Psoas muscle (tissue), 8 donors: ENCODE measurements around the gene MROH2B. TPM values are rescaled to one million over a fixed set of nuclear protein-coding genes. Genes with fewer than 3 reads are reported as not detected.

Experiments used
- ATAC-seq, 4 donors: fragments of 200-7000 bp; cut with Tn5 transposase; one replicate each; pipeline ENCODE4 v1.9.1; 2020; ENCODE audit warnings: moderate library complexity in 3 of 4, mild to moderate bottlenecking in 2 of 4
- DNase-seq, 2 donors: peaks; one replicate each; pipeline ENCODE4 v3.0.0-alpha.2; 2020
- H3K27ac ChIP-seq: fragments of 200-600 bp; one replicate; pipeline ENCODE4 v1.8.0; 2022
- H3K27me3 ChIP-seq, 3 donors: fragments of 200-600 bp in 1 of 3; one replicate each; pipeline versions ENCODE4 v1.6.1 to v1.8.0; 2013 to 2022; ENCODE audit warnings: low read length in 2 of 3, mild to moderate bottlenecking in 2 of 3, moderate library complexity in 1 of 3; ENCODE audit not compliant: insufficient read depth in 3 of 3
- H3K36me3 ChIP-seq, 2 donors: fragments of 200-600 bp in 1 of 2; one replicate each; pipeline versions ENCODE4 v1.6.1 to v1.8.0; 2013 to 2022; ENCODE audit warnings: low read depth in 1 of 2, mild to moderate bottlenecking in 1 of 2, moderate library complexity in 1 of 2; ENCODE audit not compliant: insufficient read depth in 1 of 2
- H3K4me1 ChIP-seq: fragments of 200-600 bp; one replicate; pipeline ENCODE4 v1.8.0; 2022
- H3K4me3 ChIP-seq: fragments of 200-600 bp; one replicate; pipeline ENCODE4 v1.8.0; 2022; ENCODE audit warnings: mild to moderate bottlenecking
- H3K9me3 ChIP-seq: fragments of 200-600 bp; one replicate; pipeline ENCODE4 v1.8.0; 2022
- CTCF ChIP-seq: fragments of 200-600 bp; IDR thresholded peaks from one replicate; pipeline ENCODE4 v1.8.0; 2022; ENCODE audit warnings: antibody characterized with exemption
- whole genome bisulfite sequencing, 3 donors: extraction: QIAGEN DNeasy Blood & Tissue Kit; methylation state at CpG; one replicate each; pipeline versions ENCODE4 v1.1.6 to v1.1.7; 2013; 5-methylcytosine and 5-hydroxymethylcytosine counted together
- intact Hi-C, 2 donors: fragments of 100-400 bp; cut with DNase I; formaldehyde crosslinking; loops; one replicate each; pipeline versions ENCODE4 v1.11.0 to v1.14.2; 2022
- polyA plus RNA-seq, 3 donors: library from polyadenylated mRNA; stranded (reverse); fragments of 200-250 nt; gene quantifications; one replicate each; pipeline ENCODE4 v1.2.3, GENCODE V29; 2013
- total RNA-seq, 4 donors: library from RNA; stranded (reverse); fragmentation: NEBNext Ultra II Directional in 2 of 4; extraction: Animal tissue kit (Norgen Biotek cat#: 25700) in 2 of 4; gene quantifications; one replicate each; pipeline versions ENCODE4 v1.2.1 to v1.2.4, GENCODE V29; 2021 to 2023
- donor health status: healthy with polysubstance abuse.
- donor health status: DM: no; HTN: no; CAD: no; lungs with moderate emphysema.
- donor health status: Bipolar disorder and iron deficiency.
- donor health status: healthy.
- donor health status: DM: yes; HTN: yes; CAD: no.
- donor health status: DM: no; HTN: no; CAD: no.
- donor health status: DM: no; HTN: no; CAD: no.
- donor health status: DM: yes; HTN: yes; CAD: no.

Gene MROH2B
- total and polyA plus RNA-seq, 7 donors: not detected

GRCh38 chr5:40991168-40991980, 79.8 kb downstream of the MROH2B start:
- DNase-seq (peak in 1 of 2 donors; percentile 43), ATAC-seq (peak; percentile 40 to 88 (median 78))
- Histone ChIP-seq H3K36me3 (no peaks in the 10 kb centered on the region), H3K9me3 (no peaks in the 10 kb centered on the region), H3K4me1 (no peaks in the 10 kb centered on the region), H3K27ac (peak overlapping the region; percentile 46), H3K4me3 (no peak overlapping the region), H3K27me3 (no peaks in the 10 kb centered on the region)
- intact Hi-C loops: no loop called here
- no peak for TF ChIP-seq CTCF
- 16 to 25% (median 18%) methylated on average over 2 of the region's 2 CpGs for WGBS, 3 donors

- no peak for TF ChIP-seq CTCF
- DNase-seq: no peak
- ATAC-seq: no peak
- 89 to 92% (median 89%) methylated on average over 8 of the region's 8 CpGs for WGBS, 3 donors
- no peak overlapping the region for H3K4me3 ChIP-seq
- no peak overlapping the region for H3K27ac ChIP-seq
- intact Hi-C loops: no loop called here
- H3K9me3 ChIP-seq: no peaks in the 10 kb centered on the region
- no peaks in the 10 kb centered on the region for H3K4me1 ChIP-seq
- H3K27me3 ChIP-seq: no peaks in the 10 kb centered on the region
- no peaks in the 10 kb centered on the region for H3K36me3 ChIP-seq
Measured at GRCh38 chr5:40988746-40989510, 82.2 kb downstream of the MROH2B start.

GRCh38 chr5:40987349-40987748, 83.8 kb downstream of the MROH2B start:
- no peaks in the 10 kb centered on the region for H3K27me3 ChIP-seq
- TF ChIP-seq CTCF: no peak
- DNase-seq: no peak
- H3K27ac ChIP-seq: no peak overlapping the region
- no peak overlapping the region for H3K4me3 ChIP-seq
- intact Hi-C loops: no loop called here
- no peak for ATAC-seq
- H3K4me1 ChIP-seq: no peaks in the 10 kb centered on the region
- H3K9me3 ChIP-seq: no peaks in the 10 kb centered on the region
- no peaks in the 10 kb centered on the region for H3K36me3 ChIP-seq

GRCh38 chr5:40986666-40987065, 84.5 kb downstream of the MROH2B start:
- ATAC-seq (no peak), DNase-seq (no peak)
- Histone ChIP-seq H3K9me3 (no peaks in the 10 kb centered on the region), H3K4me1 (no peaks in the 10 kb centered on the region), H3K27me3 (no peaks in the 10 kb centered on the region), H3K27ac (no peak overlapping the region), H3K4me3 (no peak overlapping the region), H3K36me3 (no peaks in the 10 kb centered on the region)
- 74 to 82% (median 80%) methylated on average over 3 of the region's 3 CpGs for WGBS, 3 donors
- TF ChIP-seq CTCF: no peak
- intact Hi-C loops: no loop called here
